ENCODE data around the gene TUBE1. TPM values are rescaled to one million over a fixed set of nuclear protein-coding genes. Genes with fewer than 3 reads are reported as not detected.
A peak's percentile ranks its signal among the peaks of the same experiment; 100 is the strongest.
"Not testable (repeated sequence)": the region's sequence is repeated elsewhere in the genome, so short reads cannot be mapped to it uniquely, and the experiment has no call there.

TUBE1 gene
- 80.2 TPM for total RNA-seq
- polyA plus RNA-seq, result 19.5 TPM

- under 1% methylated on average over 60 of the region's 60 CpGs for WGBS
- no peaks in the 10 kb centered on the region for H3K4me1 ChIP-seq (ENCODE audit: insufficient read depth)
- DNase-seq (ENCODE audit: extremely low spot score), result peak; percentile 91
- H3K36me3 ChIP-seq (ENCODE audit: insufficient read depth), result peaks cover 2% of the 10 kb centered on the region
- H3K27ac ChIP-seq (ENCODE audit: low read depth), result peak within 1 kb of the TSS; percentile 82
- H3K4me3 ChIP-seq (ENCODE audit: low read depth, low read length), result peak within 1 kb of the TSS; percentile 83
Measured at GRCh38 chr6:112087136-112087911, at the start of gene TUBE1, which contains the start of gene FAM229B. TUBE1 (minus strand) TSS chr6:112087482; CDS start chr6:112087434, 48 bp downstream. FAM229B (plus strand) TSS chr6:112087591; CDS start chr6:112099284, 11,693 bp downstream.

DNA sequence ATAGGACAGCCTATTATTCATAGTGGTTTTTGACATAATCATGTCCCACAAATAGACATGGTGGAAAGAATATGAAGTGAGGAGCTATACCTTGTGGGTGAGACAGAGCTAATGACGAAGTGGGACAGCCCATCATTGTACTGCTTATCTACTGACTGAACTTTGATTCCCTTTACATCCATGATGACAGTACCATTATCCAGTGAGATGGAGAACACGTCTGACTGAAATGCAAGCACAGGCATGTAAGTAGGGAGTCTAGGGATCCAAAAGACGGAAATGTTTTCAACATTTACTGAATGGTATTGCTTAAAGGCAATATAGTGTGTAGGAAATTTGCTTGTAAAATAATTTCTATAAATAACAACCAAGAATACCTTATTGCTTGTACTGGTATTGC is 43.6 kb upstream of the TUBE1 start:
- 67% methylated on average over 3 of the region's 3 CpGs for WGBS
- Histone ChIP-seq H3K36me3 (ENCODE audit: insufficient read depth) (no peaks in the 10 kb centered on the region), H3K4me1 (ENCODE audit: insufficient read depth) (no peaks in the 10 kb centered on the region), H3K27ac (ENCODE audit: low read depth) (no peak overlapping the region), H3K4me3 (ENCODE audit: low read depth, low read length) (no peak overlapping the region)
- no peak for DNase-seq (ENCODE audit: extremely low spot score)

- Histone ChIP-seq H3K27ac (ENCODE audit: low read depth) (no peak overlapping the region), H3K36me3 (ENCODE audit: insufficient read depth) (no peaks in the 10 kb centered on the region), H3K4me3 (ENCODE audit: low read depth, low read length) (no peak overlapping the region), H3K4me1 (ENCODE audit: insufficient read depth) (no peaks in the 10 kb centered on the region)
- WGBS, result 77% methylated on average over 5 of the region's 5 CpGs
- no peak for DNase-seq (ENCODE audit: extremely low spot score)
Measured at GRCh38 chr6:112128208-112128607, 40.9 kb upstream of the TUBE1 start.

GRCh38 chr6:112123982-112124381 is 36.7 kb upstream of the TUBE1 start:
- Histone ChIP-seq H3K4me1 (ENCODE audit: insufficient read depth) (no peaks in the 10 kb centered on the region), H3K27ac (ENCODE audit: low read depth) (no peak overlapping the region), H3K36me3 (ENCODE audit: insufficient read depth) (peaks cover 3% of the 10 kb centered on the region), H3K4me3 (ENCODE audit: low read depth, low read length) (no peak overlapping the region)
- no peak for DNase-seq (ENCODE audit: extremely low spot score)
- 91% methylated on average over 1 of the region's 1 CpG for WGBS

DNA sequence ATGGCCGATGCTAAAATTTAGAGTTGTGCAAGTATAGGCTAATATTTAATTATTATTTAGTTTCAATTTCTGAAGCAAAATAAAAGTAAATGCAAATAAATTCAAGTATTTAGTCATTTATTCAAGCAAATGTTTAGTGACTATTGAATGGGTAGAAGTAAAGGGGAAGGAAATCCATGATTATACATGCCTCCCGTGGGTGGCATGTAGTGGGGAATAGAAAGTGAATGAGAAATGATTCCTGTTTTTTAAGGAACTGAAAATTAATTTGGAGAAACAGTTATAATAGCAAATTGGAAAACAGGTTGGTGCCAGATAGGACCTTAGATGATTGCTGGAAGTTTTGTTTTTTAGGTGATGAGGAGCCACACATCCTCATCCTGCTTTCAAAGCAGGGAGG is 35.5 kb upstream of the TUBE1 start:
- 60% methylated on average over 2 of the region's 2 CpGs for WGBS
- Histone ChIP-seq H3K4me1 (ENCODE audit: insufficient read depth) (no peaks in the 10 kb centered on the region), H3K36me3 (ENCODE audit: insufficient read depth) (peaks cover 3% of the 10 kb centered on the region), H3K4me3 (ENCODE audit: low read depth, low read length) (no peak overlapping the region), H3K27ac (ENCODE audit: low read depth) (no peak overlapping the region)
- DNase-seq (ENCODE audit: extremely low spot score), result no peak

GRCh38 chr6:112118034-112118433 is 30.8 kb upstream of the TUBE1 start:
- Histone ChIP-seq H3K27ac (ENCODE audit: low read depth) (no peak overlapping the region), H3K4me1 (ENCODE audit: insufficient read depth) (no peaks in the 10 kb centered on the region), H3K4me3 (ENCODE audit: low read depth, low read length) (no peak overlapping the region), H3K36me3 (ENCODE audit: insufficient read depth) (peaks cover 3% of the 10 kb centered on the region)
- no peak for DNase-seq (ENCODE audit: extremely low spot score)

GRCh38 chr6:112117554-112117953 is 30.3 kb upstream of the TUBE1 start:
- Histone ChIP-seq H3K36me3 (ENCODE audit: insufficient read depth) (peaks cover 3% of the 10 kb centered on the region), H3K4me1 (ENCODE audit: insufficient read depth) (no peaks in the 10 kb centered on the region), H3K4me3 (ENCODE audit: low read depth, low read length) (no peak overlapping the region), H3K27ac (ENCODE audit: low read depth) (no peak overlapping the region)
- WGBS, result 56% methylated on average over 1 of the region's 1 CpG
- DNase-seq (ENCODE audit: extremely low spot score), result no peak

- no peak for DNase-seq (ENCODE audit: extremely low spot score)
- Histone ChIP-seq H3K27ac (ENCODE audit: low read depth) (no peak overlapping the region), H3K4me1 (ENCODE audit: insufficient read depth) (no peaks in the 10 kb centered on the region), H3K36me3 (ENCODE audit: insufficient read depth) (no peaks in the 10 kb centered on the region), H3K4me3 (ENCODE audit: low read depth, low read length) (no peak overlapping the region)
- 91% methylated on average over 1 of the region's 1 CpG for WGBS
Measured at GRCh38 chr6:112116221-112116620, 28.9 kb upstream of the TUBE1 start.

DNA sequence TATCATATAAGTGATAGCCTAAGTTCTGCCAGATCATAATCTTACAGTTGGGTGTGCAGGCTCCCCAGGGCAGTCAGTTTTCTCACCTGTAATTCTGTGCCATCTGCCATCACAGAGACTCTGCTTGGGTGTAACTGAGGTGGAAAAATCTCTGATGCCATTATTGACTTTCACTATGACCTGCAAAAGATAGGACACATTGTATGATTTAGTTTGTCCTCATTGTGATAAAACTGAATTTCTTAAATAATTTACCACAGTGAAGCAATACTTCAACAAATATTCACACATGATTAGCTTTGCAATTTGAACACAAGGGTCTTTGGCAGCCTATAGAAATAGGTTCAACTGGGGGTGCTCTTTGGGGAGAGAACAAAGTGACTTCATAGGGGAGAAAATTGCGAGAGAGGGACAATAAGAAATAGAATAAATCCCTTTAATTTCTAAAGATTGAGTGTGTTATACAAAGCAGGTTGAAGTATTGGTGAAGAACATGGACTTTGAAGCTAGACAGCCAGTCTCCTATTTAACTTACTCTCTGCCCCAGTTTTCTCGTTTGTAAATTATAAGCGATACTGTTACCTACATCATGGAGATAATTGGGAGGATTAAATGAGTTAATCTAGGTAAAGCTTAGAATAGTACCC is 27.4 kb upstream of the TUBE1 start:
- Histone ChIP-seq H3K36me3 (ENCODE audit: insufficient read depth) (no peaks in the 10 kb centered on the region), H3K27ac (ENCODE audit: low read depth) (no peak overlapping the region), H3K4me1 (ENCODE audit: insufficient read depth) (no peaks in the 10 kb centered on the region), H3K4me3 (ENCODE audit: low read depth, low read length) (no peak overlapping the region)
- WGBS, result 92% methylated on average over 3 of the region's 3 CpGs
- no peak for DNase-seq (ENCODE audit: extremely low spot score)

- Histone ChIP-seq H3K36me3 (ENCODE audit: insufficient read depth) (no peaks in the 10 kb centered on the region), H3K4me3 (ENCODE audit: low read depth, low read length) (no peak overlapping the region), H3K27ac (ENCODE audit: low read depth) (no peak overlapping the region), H3K4me1 (ENCODE audit: insufficient read depth) (no peaks in the 10 kb centered on the region)
- no peak for DNase-seq (ENCODE audit: extremely low spot score)
Measured at GRCh38 chr6:112113918-112114317, 26.6 kb upstream of the TUBE1 start.

- whole genome bisulfite sequencing, result 44% methylated on average over 3 of the region's 3 CpGs
- Histone ChIP-seq H3K4me1 (ENCODE audit: insufficient read depth) (no peaks in the 10 kb centered on the region), H3K36me3 (ENCODE audit: insufficient read depth) (no peaks in the 10 kb centered on the region), H3K4me3 (ENCODE audit: low read depth, low read length) (no peak overlapping the region), H3K27ac (ENCODE audit: low read depth) (no peak overlapping the region)
- DNase-seq (ENCODE audit: extremely low spot score), result no peak
Measured at GRCh38 chr6:112113431-112113830, 26.1 kb upstream of the TUBE1 start.

- H3K4me3 ChIP-seq (ENCODE audit: low read depth, low read length), result no peak overlapping the region
- H3K27ac ChIP-seq (ENCODE audit: low read depth), result no peak overlapping the region
- WGBS, result 43% methylated on average over 9 of the region's 9 CpGs
- H3K4me1 ChIP-seq (ENCODE audit: insufficient read depth), result no peaks in the 10 kb centered on the region
- no peaks in the 10 kb centered on the region for H3K36me3 ChIP-seq (ENCODE audit: insufficient read depth)
- no peak for DNase-seq (ENCODE audit: extremely low spot score)
Measured at GRCh38 chr6:112109262-112109661, 22.0 kb upstream of the TUBE1 start.

GRCh38 chr6:112106562-112106961 is 19.3 kb upstream of the TUBE1 start:
- no peaks in the 10 kb centered on the region for H3K4me1 ChIP-seq (ENCODE audit: insufficient read depth)
- no peak overlapping the region for H3K4me3 ChIP-seq (ENCODE audit: low read depth, low read length)
- H3K27ac ChIP-seq (ENCODE audit: low read depth), result no peak overlapping the region
- H3K36me3 ChIP-seq (ENCODE audit: insufficient read depth), result peaks cover 3% of the 10 kb centered on the region
- WGBS, result 77% methylated on average over 2 of the region's 2 CpGs
- no peak for DNase-seq (ENCODE audit: extremely low spot score)

GRCh38 chr6:112106026-112106425 is 18.7 kb upstream of the TUBE1 start:
- not testable (repeated sequence) for H3K36me3 ChIP-seq (ENCODE audit: insufficient read depth); DNase-seq (ENCODE audit: extremely low spot score); H3K4me1 ChIP-seq (ENCODE audit: insufficient read depth); H3K27ac ChIP-seq (ENCODE audit: low read depth); H3K4me3 ChIP-seq (ENCODE audit: low read depth, low read length)
- WGBS, result 87% methylated on average over 2 of the region's 2 CpGs
